Activated CD4-positive, alpha-beta T cell treated with anti-CD3 and anti-CD28 coated beads, Interleukin-2, amount 50 U/mL, for 48 hours (primary cell): ENCODE measurements around the gene SRL.

Source experiments
- DNase-seq, 2 experiments: peaks; one replicate each; pipeline ENCODE4 v3.0.0-alpha.2; 2020

Gene SRL

DNA sequence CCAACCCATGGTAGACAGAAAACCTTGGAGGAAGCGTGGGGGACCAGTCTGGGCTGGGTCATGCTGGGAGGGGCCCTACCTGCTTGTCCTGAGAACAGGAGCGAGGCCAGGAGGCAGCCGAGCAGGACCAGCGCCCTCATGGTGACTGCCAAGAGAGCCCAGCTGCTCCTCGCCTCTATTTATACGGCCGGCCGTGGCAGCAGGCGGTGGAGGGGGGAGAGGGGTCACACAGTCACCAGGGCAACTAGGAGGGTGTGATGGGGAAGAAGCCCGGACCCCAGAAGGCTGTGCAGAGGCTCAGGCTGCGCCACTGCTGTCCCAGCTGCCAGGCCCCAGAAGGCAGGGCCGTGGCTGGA, at the start of gene SRL:
Gene SRL (minus strand): TSS at position 153 of the 356 bp plus-strand sequence. CDS start 13 bp downstream, at position 140.
- DNase-seq = no peak

DNA sequence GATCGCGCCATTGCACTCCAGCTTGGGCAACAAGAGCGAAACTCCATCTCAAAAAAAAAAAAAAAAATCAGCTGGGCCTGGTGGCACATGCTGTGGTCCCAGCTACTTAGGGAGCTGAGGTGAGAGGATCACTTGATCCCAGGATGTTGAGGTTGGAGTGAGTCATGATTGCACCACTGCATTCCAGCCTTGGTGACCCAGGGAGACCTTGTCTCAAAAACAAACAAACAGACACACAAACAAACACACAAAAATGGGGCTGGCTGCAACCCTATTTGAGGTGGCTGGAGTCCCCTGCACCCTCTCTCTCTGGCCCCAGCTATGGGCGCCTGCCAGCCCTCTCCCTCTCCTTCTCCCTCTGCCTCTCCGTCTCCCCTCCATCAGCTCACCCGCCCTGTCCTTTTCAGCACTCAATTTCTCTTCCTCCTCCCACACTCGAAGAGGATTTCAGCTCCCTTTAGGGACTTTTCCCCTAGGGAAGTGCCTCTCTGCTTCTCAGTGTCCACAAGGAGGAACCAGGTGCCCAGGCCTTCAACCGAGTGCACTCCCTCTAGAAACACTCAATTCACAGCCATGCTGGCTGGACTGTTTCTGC, 48.5 kb upstream of the SRL start:
- no peak for DNase-seq

DNA sequence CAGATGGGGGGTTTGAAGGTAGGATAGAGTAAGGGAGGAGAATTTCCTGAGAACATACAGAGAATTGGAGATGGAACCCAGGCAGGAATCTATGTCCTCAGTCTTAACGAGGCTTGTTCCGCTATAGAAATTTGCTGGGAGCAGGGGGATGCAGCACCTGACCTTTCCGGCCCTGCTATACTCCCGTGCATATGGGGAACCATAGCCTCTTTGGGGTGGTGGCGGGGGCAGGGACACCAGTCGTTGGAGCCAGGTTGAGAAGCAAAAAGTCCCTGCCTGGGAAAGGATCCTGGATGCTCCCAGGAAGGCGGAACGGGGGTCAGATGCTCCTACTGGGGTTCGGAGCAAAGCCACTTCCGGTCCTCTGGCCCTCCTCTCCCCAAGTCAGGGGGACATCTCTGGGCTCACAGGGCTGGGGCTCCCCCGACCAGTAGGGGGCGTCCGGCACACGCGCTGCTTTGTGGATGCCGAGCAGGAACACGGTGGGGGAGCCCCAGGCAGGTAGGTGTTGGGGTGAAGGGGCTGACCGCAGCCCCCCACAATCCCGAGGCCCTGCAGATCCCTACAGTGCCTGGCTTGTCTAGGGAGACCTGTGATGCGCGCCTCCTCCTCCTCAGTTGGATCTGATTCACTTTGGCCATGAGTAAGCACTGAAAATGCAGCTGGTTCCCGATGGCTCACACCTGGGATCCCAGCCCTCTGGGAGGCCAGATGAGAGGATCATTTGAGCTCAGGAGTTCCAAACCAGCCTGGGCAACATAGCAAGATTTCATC, 46.5 kb upstream of the SRL start:
- peak; percentile 83 to 86 for DNase-seq

DNA sequence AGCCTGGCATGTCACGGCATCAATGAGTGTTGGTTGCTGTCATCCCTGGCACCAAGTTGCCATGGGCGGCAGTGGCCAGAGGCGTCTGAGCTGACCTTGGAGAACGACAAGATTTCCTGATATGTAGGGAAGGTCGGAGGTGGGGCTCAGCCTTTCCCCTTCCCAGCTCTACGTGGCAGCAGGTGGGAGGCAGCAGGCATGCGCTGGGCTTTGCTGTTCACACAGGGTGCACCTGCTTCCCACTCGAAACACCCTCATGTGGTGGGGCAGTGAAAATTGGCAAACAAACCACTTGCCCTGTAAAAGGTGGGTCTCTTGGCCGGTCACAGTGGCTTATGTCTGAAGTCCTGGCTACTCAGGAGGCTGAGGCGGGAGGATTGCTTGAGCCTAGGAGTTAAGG, 43.3 kb upstream of the SRL start:
- DNase-seq = no peak

DNA sequence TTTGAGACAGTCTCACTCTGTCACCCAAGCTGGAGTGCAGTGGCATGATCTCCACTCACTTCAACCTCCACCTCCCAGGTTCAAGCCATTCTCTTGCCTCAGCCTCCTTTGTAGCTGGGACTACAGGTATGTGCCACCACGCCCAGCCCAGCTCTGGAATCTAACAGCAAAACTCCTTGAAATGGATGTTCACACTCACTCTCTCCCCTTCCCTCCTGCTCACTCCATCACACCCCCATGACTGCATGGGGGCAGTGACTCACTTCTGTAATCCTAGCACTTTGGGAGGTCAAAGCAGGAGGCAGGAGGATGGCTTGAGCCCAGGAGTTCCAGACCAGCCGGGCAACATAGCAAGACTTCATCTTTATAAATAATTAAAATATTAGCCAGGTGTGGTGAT, 42.1 kb upstream of the SRL start:
- no peak for DNase-seq

GRCh38 chr16:4283441-4283840, 41.6 kb upstream of the SRL start:
- no peak for DNase-seq

DNA sequence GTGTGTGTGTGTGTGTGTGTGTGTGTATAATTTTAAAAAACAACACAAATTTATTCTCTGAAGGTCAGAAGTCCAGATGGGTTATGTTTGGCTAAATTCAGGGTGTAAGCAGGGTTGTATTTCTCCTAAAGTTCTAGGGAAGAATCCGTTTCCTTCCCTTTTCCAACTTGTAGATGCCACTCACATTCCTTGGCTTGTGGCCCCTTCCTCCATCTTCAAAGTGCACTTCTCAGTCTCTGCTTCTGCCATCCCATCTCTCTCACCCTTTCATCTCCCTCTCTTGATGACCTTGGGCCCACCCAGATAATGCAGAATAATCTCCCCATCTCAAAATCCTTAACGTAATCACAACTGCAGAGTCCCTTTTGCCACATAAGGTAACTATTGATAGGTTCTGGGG, 38.7 kb upstream of the SRL start:
- DNase-seq = no peak

- no peak for DNase-seq
Observed at GRCh38 chr16:4277987-4278513, 36.2 kb upstream of the SRL start.

DNA sequence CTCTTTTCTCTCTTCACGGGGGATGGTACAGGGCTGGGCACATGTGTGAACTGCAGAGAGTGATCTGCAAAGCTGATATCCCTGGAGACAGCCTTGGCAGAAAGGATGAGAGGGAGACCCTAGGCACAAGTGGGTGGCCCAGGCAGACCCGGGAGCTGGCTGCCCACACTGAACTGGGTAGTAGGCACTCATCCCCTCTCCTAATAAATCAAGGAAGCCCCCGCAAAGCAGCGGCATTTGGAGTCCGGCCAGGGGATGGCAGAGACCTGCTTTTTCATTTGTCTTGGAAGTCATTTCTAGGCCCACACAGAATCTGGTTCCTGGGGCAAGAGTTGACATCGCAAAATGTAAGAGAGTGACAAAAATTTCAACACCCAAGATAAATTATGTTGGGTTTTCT, 34.0 kb upstream of the SRL start:
- DNase-seq = no peak

DNA sequence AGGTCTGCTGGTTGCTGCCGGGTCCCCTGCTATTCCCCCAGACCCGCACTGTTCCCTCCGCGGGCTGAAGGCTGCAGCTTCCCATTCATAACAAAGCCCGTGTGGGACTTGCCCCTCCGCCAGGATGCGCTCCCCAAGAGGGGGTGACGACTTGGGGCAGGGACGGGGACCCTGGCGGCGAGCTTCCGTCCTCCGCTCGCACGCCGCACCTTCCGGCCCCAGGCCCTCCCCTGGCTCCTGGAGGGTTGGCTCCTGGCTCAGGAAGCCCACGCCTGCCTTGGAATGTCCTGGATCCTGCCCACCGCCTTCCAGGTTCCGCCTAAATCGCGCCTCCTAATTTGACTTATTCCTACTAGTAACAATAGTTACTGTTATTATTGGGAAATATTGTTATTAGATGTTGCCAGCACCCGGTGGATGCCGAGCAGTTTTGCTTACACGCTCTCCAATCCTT, 32.0 kb upstream of the SRL start:
- DNase-seq = peak; percentile 61 to 68

GRCh38 chr16:4272114-4272956, 30.5 kb upstream of the SRL start:
- DNase-seq = peak; percentile 57 to 73

GRCh38 chr16:4271176-4272113, 29.6 kb upstream of the SRL start:
- peak; percentile 90 to 91 for DNase-seq

DNA sequence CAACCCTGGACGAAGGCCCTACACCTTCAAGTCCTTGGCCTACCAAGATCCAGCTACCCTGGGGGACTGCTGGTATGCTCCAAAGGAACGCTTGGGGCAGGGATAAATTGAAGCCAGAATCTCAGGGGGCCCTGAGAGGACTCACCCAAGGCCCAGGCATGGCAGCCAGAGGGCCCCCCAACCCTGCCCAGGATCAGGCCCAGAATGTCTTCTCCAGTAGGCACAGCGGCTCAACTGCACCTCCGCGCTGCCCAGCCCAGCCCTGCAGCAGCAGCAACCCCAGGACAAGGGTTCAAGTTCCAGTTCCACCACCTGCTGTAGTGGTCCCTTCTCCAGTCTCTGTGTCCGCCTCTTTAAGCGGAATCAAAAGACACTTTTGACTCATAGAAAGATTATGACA, 28.7 kb upstream of the SRL start:
- no peak for DNase-seq

- no peak for DNase-seq
Observed at GRCh38 chr16:4270091-4270490, 28.2 kb upstream of the SRL start.

GRCh38 chr16:4266372-4266771, 24.5 kb upstream of the SRL start:
- DNase-seq = no peak

GRCh38 chr16:4265676-4266075, 23.8 kb upstream of the SRL start:
- DNase-seq = no peak

DNA sequence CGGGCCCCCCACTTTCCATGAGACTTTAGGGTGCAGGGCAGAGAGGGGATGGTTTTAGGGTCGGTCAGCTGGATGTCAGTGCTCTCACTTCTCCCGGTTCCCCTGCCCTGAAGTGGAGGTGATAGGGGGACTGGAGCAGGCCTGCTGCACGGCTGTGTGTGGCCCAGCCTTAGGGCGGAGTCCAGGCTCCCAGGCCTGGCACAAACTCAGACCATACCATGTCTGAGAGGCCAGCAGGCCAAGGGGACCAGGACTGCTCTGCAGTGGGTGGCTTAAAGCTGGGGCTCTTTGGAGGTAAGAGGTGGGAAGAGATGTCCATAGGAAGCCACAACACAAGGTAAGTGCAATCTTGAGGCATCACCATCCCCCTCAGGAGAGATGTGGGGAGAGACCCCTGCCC, 22.7 kb upstream of the SRL start:
- DNase-seq = no peak

GRCh38 chr16:4263504-4264436, 21.9 kb upstream of the SRL start:
- peak in 1 of 2 experiments; percentile 16 for DNase-seq

- no peak for DNase-seq
Observed at GRCh38 chr16:4262303-4262835, 20.5 kb upstream of the SRL start.

- peak; percentile 49 to 53 for DNase-seq
Observed at GRCh38 chr16:4261557-4262172, 19.8 kb upstream of the SRL start.
